Uterus (tissue), 2 donors: ENCODE data around the gene ANKRD29.

Experiments used
- CTCF ChIP-seq, 4 experiments: fragments of 200-600 bp in 2 of 4; fragments of 450-650 bp in 2 of 4; sonication (generic) in 2 of 4; IDR thresholded peaks; one replicate each; pipeline ENCODE4 v1.5.1; 2016 to 2019; ENCODE audit warnings: antibody characterized with exemption in 4 of 4, mild to moderate bottlenecking in 2 of 4, moderate library complexity in 1 of 4
- POLR2A ChIP-seq, 2 donors: fragments of 450-650 bp; IDR thresholded peaks; one replicate each; pipeline ENCODE4 v1.6.1; 2016; ENCODE audit warnings: antibody characterized with exemption in 2 of 2, mild to moderate bottlenecking in 1 of 2, moderate library complexity in 1 of 2

GRCh38 chr18:23552505-23552904 lies 110.2 kb downstream of the ANKRD29 start:
- TF ChIP-seq CTCF (IDR thresholded peaks at IDR 0.05) (no peak), POLR2A (IDR thresholded peaks at IDR 0.05) (no peak)
